AG09319 (cell line): ENCODE measurements around the gene NECTIN1.

Source experiments
- DNase-seq: peaks from one replicate; pipeline ENCODE4 v3.0.0-alpha.2; 2010; ENCODE audit warnings: low read depth; ENCODE audit errors: extremely low read depth
- CTCF ChIP-seq: IDR thresholded peaks from 2 replicates; pipeline ENCODE4 v1.5.1; 2011; ENCODE audit warnings: low read depth, mild to moderate bottlenecking, inconsistent platforms, low read length, moderate library complexity

Gene NECTIN1

DNA sequence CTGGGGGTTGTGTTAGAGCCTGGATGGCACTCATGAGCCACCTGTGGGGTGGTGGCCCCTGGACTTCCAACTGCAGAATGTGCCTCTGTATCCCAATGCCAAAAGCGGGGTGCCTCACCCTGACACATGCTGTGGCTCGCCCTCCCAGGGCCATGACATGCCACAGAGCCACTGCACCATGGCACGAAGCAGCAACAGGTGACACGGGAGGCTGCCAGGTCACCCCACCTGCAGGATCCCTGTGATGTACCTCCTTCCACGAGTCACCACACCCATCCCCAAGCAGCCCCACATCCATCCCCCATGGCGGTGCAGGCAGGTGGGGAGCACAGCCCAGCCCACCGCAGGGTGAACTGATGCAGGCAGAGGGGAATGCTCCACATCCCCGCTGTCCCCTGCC lies 14.8 kb downstream of the NECTIN1 start:
- TF ChIP-seq CTCF: no peak
- no peak for DNase-seq

- no peak for DNase-seq
- no peak for TF ChIP-seq CTCF
These were observed 15.5 kb downstream of the NECTIN1 start for GRCh38 chr11:119713359-119714040.

DNA sequence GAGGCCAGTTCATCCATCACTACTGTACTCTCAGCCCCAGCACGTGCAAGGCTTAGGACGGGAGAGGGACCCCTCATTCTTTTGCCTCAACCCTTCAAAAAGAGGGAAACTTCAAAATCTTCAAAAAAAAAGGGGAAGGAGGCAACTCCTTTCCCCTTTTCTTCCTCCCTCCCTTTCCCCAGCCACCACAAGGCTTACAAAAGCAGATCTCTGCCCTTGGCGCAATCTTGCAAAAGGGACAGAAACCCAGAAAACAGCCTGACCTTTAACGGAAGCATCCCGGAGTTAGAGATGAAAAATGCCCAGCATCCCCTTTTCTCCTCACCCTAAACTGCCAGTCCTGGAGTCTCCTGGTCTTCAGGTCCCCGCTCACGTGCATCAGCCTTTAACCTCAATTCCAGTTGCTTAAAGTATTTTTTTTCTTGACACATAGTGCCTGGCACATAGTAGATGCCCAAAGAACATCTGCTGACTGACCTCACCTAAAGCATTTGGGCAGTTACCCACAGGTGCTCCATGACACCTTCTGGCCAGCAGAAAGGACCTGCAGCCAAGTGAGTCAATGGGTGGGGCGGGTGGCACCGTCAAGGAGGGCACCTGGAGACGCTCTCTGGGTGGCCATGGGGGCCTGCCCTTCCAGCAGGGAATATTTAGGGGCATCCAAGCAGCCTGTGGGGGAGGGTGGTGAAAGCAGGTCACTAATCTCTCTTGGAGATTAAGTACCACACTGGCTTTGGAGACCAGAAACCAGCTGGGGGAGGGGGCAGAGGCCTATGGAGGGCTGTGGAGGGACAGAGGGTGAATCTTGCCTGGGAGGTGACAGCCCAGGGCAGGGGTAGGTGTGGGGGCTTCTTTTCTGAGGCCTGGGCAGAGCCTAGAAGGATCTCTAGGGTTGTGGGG lies 16.3 kb downstream of the NECTIN1 start:
- TF ChIP-seq CTCF: no peak
- no peak for DNase-seq

GRCh38 chr11:119712006-119712405 lies 17.0 kb downstream of the NECTIN1 start:
- TF ChIP-seq CTCF: no peak
- DNase-seq: no peak

DNA sequence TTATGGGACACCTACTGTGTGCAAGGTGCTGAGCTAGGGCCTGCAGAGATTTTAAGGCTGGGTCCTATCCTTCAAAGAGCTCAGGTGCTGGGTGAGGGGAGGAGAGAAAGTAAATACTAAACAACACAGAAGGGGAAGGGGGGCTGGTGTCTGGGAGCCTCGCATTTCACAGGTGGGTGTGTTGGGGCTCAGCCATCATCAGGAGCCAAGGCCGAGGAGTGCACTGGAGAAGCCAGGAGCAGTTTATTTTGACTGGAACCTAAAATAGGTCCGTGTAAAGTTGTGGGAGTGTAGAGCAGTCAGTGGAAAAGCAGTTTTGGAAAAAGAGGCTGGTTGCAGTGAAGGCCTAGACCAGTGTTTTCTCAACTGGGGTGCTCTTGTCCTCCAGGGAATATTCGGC lies 17.5 kb downstream of the NECTIN1 start:
- DNase-seq: no peak

DNA sequence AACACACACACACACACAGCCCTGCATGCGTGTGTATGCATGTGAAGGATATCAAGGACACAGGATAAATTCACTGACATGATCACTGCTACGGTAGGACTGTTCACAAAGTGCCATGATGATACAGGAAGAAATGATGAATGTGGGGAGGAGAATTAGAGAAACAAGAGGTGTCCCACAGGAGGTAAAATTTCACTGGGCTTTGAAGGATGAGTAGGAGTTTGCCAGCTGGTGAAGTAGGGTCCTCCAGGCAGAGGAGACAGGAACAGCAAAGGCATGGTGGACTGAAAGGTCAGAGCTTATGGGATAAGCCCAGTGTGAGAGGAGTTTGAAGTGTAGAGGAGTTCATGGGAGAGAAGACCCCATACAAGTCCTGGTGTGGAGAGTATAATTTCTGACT lies 18.6 kb downstream of the NECTIN1 start:
- DNase-seq: no peak

More for the DNA sequence above, 17.5 kb downstream of the NECTIN1 start:
- no peak for TF ChIP-seq CTCF

More for the DNA sequence above, 18.6 kb downstream of the NECTIN1 start:
- no peak for TF ChIP-seq CTCF
